Stimulated activated naive CD4-positive, alpha-beta T cell (primary cell): Measurements from ENCODE around the gene MKKS.

Source experiments
- DNase-seq, 6 experiments: peaks; one replicate each; lab custom pipeline; 2025; lab: John Stamatoyannopoulos, UW

Gene MKKS

DNA sequence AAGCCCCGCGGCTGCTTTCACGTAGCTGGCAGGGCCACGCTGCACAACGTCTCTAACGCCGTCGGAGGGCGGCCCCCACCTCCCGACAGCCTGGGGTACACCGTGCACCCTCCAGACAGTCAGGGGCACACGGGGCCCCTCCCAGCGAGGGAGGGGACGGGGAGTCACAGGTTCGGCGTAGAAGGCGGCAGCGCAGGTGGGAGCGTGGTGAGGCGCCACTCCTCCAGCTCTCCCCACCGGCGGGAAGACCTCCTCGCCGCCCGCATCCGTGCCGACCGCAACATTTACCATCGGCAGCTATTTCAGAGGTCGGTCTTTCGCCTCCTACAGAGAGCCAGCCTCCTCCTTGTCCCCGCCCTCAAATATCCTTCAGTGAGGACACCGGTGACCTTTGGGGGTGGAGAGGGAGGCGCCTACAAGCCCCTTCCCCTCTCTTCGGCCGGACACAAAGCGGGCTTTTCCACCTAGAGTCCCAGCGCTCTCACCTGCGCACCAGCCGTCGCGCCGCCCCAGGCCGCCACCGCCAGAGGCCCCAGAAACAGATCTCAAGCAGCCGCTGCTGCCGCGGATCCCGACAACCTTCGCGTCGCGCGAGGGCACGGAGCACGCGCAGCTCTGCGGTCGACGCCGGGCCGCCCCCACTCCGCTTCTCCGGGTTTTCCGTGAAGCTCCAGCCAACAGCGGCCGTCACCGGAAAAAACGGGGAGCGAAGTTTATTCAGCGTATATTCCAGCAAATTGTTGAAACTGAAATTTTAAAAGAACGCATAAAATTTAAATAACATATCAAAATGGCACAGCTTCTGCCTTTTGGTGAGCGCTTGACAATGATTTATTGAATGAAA is at the start of gene MKKS:
Gene MKKS (minus strand): TSS at position 600 of the 844 bp plus-strand sequence. CDS start 20,708 bp downstream, outside the sequence.
- DNase-seq: peak; percentile 75 to 94 (median 84)

DNA sequence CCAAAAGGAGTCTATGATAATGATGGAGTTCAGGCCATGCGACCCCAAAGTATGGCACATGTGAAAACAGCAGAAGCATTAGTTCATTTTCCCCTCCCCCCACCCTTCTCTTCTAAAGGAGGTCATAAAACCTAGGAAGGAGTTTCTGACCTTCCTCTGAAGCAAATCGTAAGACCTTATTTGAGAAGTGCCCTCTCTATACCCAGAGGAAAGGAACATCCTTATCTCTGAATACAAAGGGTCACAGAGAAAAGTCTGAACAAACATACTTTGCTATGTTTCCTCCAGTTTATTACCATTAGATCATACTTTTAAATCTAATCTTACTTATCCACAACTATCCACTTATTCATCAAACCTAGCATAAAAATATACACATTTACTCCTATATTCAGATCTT is 49.7 kb upstream of the MKKS start:
- DNase-seq: no peak

DNA sequence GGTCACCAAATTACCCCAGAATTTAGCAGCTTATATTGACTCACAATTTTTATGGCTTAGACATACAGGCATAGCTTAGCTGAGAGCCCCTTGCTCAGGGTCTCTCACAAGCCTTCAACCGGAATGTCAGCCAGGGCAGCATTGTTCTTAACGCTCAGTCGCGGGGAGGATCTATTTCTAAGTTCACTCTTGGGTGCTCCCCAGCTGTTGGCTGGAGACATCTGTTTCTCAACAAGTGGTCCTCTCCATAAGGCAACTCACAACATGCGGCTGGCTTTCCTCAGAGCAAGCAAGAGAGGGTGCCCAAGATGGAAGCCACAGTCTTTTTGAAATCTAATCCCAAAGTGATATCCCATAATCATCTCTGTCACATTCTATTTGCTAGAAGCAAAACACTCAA is 47.7 kb upstream of the MKKS start:
- DNase-seq: no peak

DNA sequence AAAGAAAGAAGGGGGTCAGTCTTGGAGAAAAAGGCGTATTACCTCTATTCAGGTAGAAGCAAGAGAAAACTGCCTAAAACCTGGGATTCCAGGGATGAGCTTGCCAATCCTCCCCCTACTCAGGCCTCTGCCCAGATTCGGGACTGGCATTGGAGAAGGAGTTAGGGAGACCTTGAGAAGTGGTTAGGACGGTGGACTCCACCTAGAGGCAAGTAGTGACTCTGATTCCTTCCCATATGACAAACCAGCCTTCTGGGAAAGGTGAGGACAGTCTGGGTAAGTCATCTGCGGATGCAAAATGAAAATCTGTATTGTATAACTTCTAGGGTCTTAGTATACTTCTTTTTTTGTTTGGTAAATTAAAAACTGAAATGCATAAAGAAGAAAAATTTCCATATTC is 44.9 kb upstream of the MKKS start:
- no peak for DNase-seq

DNA sequence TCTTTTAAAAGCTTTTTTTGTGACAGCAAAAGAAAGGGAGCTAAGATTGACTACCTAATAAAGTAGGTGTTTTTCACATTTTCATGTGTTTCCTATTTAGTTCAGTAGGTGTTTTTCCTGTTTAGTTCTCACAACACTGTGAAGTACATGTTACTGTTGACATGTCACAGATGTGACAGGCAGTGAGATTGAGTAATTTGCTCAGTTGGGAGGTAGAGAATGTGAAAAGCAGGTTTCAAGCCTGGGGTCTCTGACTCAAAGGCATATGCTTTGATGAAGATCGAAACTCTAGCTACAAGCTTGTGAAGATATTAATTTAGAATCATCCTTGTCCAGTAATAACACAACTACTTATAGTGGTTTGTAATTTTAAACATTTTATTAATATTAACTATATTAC is 44.2 kb upstream of the MKKS start:
- DNase-seq: no peak

- DNase-seq: no peak
These were observed 42.3 kb upstream of the MKKS start for GRCh38 chr20:10476319-10476724.

GRCh38 chr20:10475225-10475624 is 41.2 kb upstream of the MKKS start:
- DNase-seq: no peak

- DNase-seq: no peak
These were observed 40.7 kb upstream of the MKKS start for GRCh38 chr20:10474606-10475184.

GRCh38 chr20:10472871-10473270 is 38.8 kb upstream of the MKKS start:
- DNase-seq: no peak

DNA sequence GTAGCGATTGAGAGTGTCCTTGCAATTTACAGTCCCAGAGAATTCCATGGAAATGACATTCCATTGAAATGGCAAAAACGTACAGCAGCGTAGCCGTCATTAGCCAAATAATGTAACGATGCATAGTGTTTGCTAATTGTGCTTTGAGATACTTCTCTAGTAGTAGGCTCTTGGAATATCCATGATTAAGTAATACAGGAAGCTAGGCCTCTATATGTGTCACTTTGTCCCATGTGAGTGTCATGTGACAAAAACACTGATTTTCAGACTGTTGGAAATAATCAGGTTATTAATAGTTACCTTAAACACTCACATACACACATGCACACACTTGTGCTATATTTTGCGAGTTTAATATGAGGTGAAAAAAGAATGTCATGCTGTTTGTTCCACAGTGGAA is 36.3 kb upstream of the MKKS start:
- no peak for DNase-seq

DNA sequence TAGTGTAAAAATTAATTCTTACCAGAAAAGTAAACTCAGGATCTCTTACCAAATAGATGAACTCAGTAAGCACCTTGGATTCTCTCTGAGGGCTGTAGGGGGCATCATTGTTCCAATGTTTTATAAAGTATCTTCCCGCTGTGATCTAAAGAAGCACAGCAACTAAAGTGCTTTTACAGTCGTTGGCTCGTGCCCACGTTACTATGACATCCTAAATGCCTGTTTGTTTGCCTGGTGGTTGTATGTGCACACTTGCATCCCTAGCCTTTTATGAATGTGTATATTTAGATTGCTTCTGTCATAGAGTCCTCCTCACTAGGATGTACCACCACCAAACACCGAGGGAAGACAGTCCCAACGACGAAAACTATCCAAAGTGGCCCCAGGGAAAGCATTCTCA is 35.6 kb upstream of the MKKS start:
- peak in 2 of 6 experiments; percentile 1 to 13 for DNase-seq

DNA sequence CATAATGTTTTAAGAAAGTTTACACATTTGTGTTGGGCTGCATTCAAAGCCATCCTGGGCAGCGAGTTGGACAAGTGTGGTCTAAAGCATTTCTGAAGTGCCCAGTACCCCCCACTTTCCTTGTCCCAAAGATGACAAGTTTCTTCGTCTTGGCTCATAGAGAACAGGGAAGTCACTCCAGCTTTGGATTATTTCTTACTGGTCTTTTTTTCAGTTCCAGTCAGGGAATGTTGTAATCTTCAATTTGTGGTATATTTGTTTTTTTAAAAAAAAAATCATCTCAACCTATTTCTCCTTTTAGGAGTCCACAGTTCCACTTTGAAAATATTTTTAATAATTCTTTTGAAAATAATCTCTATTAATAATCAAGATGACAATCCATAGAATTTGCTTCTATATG is 35.0 kb upstream of the MKKS start:
- no peak for DNase-seq

- DNase-seq: no peak
These were observed 34.4 kb upstream of the MKKS start for GRCh38 chr20:10468340-10468845.

DNA sequence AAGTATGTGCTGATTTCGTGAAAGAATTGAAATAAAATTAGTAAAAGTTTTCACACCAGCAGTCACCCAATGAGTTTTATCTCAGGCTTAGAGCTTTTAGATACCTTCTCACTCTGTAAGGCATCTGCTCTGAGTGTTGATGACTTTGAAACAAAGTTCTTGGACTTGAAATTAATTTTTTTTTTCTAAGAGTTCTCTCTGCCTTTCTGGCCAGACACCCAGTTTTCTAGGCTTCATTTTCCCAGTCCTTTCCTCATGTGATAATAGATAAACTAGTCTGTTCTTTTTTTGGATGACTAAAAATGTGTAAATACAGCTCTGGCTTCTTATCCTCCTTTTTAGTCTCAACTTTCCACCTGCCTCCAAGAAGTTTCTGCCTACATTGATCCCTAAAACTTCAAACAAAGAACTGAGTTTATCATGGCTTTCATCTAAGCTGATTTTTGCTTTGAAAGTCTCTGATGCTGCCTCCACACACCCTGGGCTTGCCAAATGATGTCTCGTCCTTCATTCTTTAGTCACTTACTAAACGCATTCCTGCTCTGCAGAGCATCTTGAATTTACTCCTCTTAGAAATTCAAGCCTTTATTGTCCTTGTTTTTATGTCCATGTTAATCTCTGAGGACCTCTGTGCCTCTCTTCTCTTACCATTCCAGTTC is 33.8 kb upstream of the MKKS start:
- DNase-seq: no peak

GRCh38 chr20:10466855-10467254 is 32.8 kb upstream of the MKKS start:
- DNase-seq: no peak

DNA sequence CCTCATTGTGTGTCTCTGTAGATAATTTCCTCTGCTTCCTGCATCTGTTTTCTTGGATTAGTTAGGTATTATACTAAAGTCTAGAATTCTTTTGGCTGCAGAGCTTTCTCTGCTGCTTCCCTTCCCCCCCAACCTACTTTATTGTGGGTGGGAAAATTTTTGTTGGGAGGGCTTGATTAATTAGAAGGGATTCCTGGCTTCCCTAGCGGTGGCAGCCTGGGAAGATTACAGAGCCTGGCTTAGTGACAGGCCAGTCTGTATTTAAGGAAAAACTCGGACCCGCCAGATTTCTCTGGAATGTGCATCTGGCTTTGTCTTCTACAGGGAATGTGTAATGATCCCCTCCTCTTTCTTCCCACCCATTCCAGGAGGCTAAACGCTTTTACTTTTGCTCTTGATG is 32.3 kb upstream of the MKKS start:
- DNase-seq: no peak

DNA sequence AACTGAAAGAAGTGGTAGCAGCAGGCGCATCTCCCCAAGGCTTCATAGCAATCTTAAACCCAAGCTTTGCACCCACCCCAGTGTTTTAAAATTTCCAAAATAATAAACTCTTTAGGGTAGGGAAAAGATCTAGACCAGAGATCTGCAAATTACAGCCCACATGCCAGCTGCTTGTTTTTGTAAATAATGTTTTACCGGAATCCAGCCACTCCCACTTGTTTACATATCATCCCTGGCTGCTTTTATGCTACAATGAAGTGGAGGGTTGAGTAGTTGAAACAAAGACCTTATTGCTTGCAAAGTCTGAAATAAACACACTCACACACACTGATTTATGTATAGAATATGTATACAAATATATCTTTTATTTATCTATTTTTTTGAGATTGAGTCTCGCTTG is 31.1 kb upstream of the MKKS start:
- DNase-seq: no peak

DNA sequence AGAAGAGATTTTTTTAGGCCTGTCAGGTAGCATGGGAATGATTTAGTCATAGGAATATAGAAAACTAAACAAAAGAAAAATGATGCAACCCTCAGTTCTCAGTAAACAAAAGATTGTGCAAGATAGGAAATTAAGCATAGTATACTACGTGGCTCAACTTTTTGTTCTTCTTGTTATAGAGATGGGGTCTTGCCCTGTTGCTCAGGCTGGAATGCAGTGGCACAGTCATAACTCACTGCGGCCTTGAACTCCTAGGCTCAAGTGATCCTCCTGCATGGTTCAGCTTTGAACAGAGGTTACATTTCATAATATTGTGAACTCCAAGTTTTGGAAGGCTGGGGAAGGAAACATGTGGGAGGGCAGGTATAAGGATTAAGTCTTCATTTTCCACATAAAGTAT is 29.6 kb upstream of the MKKS start:
- no peak for DNase-seq

DNA sequence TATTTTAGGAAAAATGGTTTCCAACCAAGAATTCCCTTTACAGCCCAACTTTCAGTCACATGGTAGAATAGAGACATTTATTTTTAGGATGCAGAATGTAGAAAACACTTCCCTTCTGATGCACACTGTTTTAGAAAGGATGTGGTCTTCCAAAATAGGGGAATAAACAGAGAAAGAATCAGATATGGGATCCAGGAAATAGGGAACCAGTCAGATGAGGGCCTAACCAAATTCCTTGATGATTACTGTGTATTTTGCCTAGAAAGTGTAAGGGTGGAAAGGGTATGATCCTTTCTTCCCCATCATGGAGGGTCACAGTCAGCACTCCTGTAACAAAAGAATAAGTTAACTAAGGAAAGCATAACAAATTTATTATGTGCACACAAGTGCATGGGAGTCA is 28.5 kb upstream of the MKKS start:
- no peak for DNase-seq

DNA sequence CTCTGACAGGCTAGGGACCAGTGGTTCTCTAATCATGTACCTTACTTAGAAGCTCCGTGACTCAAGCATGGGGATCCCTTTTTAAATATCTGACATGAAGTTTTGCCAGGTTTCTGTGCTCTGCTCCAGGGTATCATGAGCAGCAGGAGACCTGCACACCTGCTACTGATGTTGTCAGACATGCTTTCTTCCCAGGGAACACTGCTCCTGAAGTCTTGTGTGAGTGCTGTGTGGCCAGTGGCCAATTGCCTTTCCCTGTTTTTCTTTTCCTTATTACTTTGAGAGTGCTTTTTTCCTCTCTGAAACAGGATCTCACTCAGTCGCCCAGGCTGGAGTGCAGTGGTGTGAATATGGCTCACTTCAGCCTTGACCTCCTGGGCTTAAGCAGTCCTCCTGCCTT is 27.5 kb upstream of the MKKS start:
- DNase-seq: no peak

DNA sequence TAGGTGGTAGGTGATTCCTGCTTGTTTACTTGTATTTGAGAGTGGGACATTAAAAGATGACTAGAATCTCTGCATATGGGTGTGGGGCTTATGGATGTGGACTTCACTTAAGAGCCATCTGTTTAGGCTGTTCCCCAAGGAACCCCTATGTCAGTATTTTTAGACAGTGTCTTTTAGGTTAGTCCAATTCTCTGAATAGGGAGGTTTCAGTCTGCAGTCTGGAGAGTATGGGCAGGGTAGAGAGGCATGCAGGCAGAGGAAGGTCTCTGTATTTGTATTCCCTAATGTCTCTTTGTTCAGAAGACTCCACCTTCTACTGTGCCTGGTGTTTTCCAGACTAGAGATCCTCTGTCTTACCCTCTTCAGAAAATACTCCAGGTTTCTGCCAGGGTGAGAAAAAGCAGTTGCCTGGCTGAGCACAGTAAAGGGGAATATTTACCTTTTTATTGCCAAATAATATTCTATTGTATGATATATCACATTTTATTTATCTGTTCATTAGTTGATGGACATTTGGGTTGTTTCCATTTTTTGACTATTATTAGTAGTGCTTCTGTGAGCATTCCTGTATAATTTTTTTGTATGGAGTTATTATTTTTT is 20.2 kb upstream of the MKKS start:
- DNase-seq: no peak

- DNase-seq: peak in 2 of 6 experiments; percentile 0 to 3
These were observed 19.2 kb upstream of the MKKS start for GRCh38 chr20:10453241-10453640.

- DNase-seq: no peak
These were observed 15.2 kb upstream of the MKKS start for GRCh38 chr20:10449270-10449669.
